Gastroesophageal sphincter (tissue), 4 donors: Measurements from ENCODE around the gene TNKS1BP1. TPM values are rescaled to one million over a fixed set of nuclear protein-coding genes. Genes with fewer than 3 reads are reported as not detected.
"Not testable (repeated sequence)": the region's sequence is repeated elsewhere in the genome, so short reads cannot be mapped to it uniquely, and the experiment has no call there.

Experiments
- ATAC-seq: fragments of 150-250 bp; one replicate; pipeline ENCODE4 v1.9.1; 2016; ENCODE audit warnings: mild to moderate bottlenecking, moderate library complexity
- H3K27ac ChIP-seq, 4 donors: fragments of 200-600 bp; sonication (generic) in 3 of 4; 1 replicate in 3 of 4; 2 replicates in 1 of 4; pipeline ENCODE4 v1.5.1; 2016 to 2019
- H3K27me3 ChIP-seq: fragments of 200-600 bp; sonication (generic); one replicate; pipeline ENCODE4 v1.5.1; 2019
- H3K36me3 ChIP-seq, 2 donors: fragments of 200-600 bp; sonication (generic); one replicate each; pipeline ENCODE4 v1.5.1; 2019; ENCODE audit warnings: control low read depth in 1 of 2
- H3K4me1 ChIP-seq, 3 donors: fragments of 200-600 bp; sonication (generic); 1 replicate in 2 of 3; 2 replicates in 1 of 3; pipeline ENCODE4 v1.5.1; 2016 to 2019; ENCODE audit warnings: control low read depth in 2 of 3
- H3K4me3 ChIP-seq, 2 donors: fragments of 200-600 bp; sonication (generic); one replicate each; pipeline ENCODE4 v1.5.1; 2019; ENCODE audit warnings: mild to moderate bottlenecking in 1 of 2, moderate library complexity in 1 of 2
- H3K9me3 ChIP-seq, 3 donors: fragments of 200-600 bp; sonication (generic); one replicate each; pipeline ENCODE4 v1.5.1; 2017 to 2019; ENCODE audit warnings: control low read depth in 2 of 3
- CTCF ChIP-seq, 4 experiments: fragments of 200-600 bp in 2 of 4; fragments of 450-650 bp in 2 of 4; sonication (generic) in 1 of 4; IDR thresholded peaks; one replicate each; pipeline ENCODE4 v1.5.1; 2017 to 2019; ENCODE audit warnings: antibody characterized with exemption in 4 of 4, mild to moderate bottlenecking in 2 of 4, moderate library complexity in 2 of 4
- EP300 ChIP-seq: sonication (generic); formaldehyde crosslinking; IDR thresholded peaks from one replicate; pipeline ENCODE4 v1.6.1; 2017; ENCODE audit warnings: antibody characterized with exemption, mild to moderate bottlenecking
- POLR2A ChIP-seq, 2 donors: fragments of 450-650 bp; IDR thresholded peaks; one replicate each; pipeline ENCODE4 v1.6.1; 2017; ENCODE audit warnings: antibody characterized with exemption in 2 of 2, mild to moderate bottlenecking in 2 of 2, moderate library complexity in 1 of 2
- POLR2AphosphoS5 ChIP-seq: sonication (generic); formaldehyde crosslinking; IDR thresholded peaks from one replicate; pipeline ENCODE4 v1.6.1; 2017; ENCODE audit warnings: antibody characterized with exemption
- WGBS, 2 donors: methylation state at CpG; one replicate each; pipeline ENCODE4 v1.1.5; 2018; ENCODE audit warnings: low coverage in 1 of 2; 5-methylcytosine and 5-hydroxymethylcytosine counted together
- total RNA-seq, 4 donors: library from RNA; depleted of rRNA; stranded (reverse); fragments of >200 nt; gene quantifications; one replicate each; pipeline ENCODE4 v1.1.0, GENCODE V29; 2016

TNKS1BP1 gene
- total RNA-seq, 4 donors from 2014 or later = 95.6 to 130 (median 108) TPM

DNA sequence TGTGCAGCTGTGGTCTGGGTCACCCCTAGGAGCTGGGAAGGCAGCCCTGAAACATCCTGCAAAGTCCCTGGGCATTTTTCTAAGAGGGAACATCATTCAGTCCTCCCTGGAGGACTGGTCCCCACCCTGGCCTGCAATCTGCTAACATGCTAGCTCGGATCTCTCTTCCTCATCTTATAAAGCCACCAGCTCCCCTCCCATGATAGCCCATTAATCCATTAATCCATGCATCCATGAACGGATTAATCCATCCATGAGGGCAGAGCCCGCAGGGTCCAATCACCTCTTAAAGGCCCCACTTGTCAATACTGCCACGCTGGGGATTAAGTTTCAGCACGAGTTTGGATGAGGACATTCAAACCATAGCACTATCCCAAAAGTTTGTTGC lies 44.1 kb upstream of the TNKS1BP1 start:
- H3K27me3 ChIP-seq = peaks cover 23% of the 10 kb centered on the region
- H3K4me3 ChIP-seq = no peak overlapping the region
- H3K4me1 ChIP-seq = no peaks in the 10 kb centered on the region
- 58 to 67% methylated on average over 1 to 5 of the region's 5 CpGs for WGBS, 2 donors
- no peaks in the 10 kb centered on the region for H3K36me3 ChIP-seq
- no peak overlapping the region for H3K27ac ChIP-seq
- H3K9me3 ChIP-seq = no peaks in the 10 kb centered on the region
- ATAC-seq = no peak
- TF ChIP-seq EP300 (no peak), POLR2AphosphoS5 (no peak)

DNA sequence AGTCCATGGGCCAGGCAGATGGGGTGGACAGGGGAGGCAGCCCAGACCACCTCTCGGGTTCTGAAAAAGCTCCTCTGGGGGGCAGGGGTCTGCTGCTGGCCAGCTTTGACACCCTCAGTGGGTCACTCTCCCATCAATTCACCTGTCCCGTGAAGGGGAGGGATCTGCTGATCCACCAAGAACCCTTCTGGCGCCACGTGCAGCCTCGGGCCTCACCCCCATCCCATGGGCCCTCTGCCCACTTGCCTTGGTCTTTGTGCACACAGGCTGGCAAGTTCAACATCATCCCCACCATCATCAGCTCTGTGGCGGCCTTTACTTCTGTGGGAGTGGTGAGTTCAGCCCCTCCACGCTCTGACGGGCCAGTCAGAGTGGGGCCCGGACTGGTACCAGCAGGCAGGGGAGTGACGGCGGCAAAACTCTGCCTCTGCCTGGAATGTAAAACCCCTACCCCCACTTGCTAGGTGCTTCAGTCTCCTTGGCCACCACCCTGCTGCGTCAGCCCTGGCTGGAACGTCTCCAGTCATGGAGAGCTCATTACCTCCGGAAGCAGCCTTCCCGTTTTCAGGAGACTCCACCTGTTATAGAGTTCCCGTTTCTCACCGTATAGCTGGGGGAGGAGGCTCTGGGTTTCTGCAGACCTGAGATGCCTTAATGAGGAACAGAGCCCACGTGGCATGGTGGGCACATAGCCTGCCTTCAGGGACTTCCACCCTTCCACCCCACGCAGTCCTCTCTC lies 43.5 kb upstream of the TNKS1BP1 start:
- no peaks in the 10 kb centered on the region for H3K4me1 ChIP-seq
- peaks cover 23% of the 10 kb centered on the region for H3K27me3 ChIP-seq
- no peaks in the 10 kb centered on the region for H3K9me3 ChIP-seq
- WGBS, 2 donors = 75 to 83% methylated on average over 1 of the region's 19 CpGs
- no peak for ATAC-seq
- no peak for TF ChIP-seq EP300
- no peak for TF ChIP-seq POLR2A (IDR thresholded peaks at IDR 0.05)
- no peak for TF ChIP-seq CTCF (IDR thresholded peaks at IDR 0.05)
- no peak for TF ChIP-seq POLR2AphosphoS5
- no peaks in the 10 kb centered on the region for H3K36me3 ChIP-seq
- H3K27ac ChIP-seq = no peak overlapping the region
- H3K4me3 ChIP-seq = no peak overlapping the region

DNA sequence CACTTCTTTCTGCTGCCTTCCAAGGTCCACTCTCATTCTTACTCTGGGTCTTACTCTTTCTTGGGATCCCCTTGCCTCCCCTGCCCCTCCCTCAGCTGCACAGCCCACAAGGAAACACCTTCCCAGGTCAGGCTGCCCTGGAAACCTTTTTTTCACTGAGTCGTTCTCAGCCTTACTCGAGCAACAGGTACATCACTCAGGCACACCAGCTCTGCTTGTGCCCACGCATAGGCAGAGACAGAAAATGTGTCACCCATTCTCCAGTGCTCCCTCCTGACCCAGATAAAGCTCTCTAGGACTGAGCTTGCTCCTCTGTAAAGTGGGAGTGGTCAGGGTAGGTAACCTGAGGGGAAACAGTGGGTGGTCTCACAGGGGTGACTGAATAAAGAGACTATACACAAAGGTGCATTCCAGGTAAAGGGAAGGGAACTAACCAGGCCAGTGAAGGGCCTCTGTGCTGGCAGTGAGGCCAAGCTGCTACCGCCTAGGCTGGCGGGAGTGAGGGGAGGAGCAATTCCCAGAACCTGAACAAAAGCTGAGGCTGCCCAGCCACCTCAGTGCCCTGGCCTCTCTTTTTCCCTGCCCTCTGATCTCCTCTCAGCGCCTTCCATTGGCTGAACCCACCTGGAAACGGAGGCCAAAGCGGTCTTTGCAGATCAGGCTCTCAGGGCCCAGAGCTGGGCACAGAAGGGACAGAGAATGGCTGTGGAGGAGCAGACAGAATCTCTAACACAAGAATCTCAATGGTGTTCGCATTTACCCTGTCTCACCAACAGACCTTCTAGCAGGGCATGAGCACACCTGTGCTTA lies 40.3 kb upstream of the TNKS1BP1 start:
- no peak for ATAC-seq
- Histone ChIP-seq H3K9me3 (no peaks in the 10 kb centered on the region), H3K27ac (no peak overlapping the region), H3K4me1 (no peaks in the 10 kb centered on the region), H3K4me3 (no peak overlapping the region), H3K36me3 (no peaks in the 10 kb centered on the region), H3K27me3 (peaks cover 23% of the 10 kb centered on the region)
- TF ChIP-seq POLR2AphosphoS5 (no peak), EP300 (no peak), POLR2A (IDR thresholded peaks at IDR 0.05) (no peak), CTCF (IDR thresholded peaks at IDR 0.05) (no peak)
- WGBS, 2 donors = 49 to 58% methylated on average over 3 of the region's 9 CpGs

DNA sequence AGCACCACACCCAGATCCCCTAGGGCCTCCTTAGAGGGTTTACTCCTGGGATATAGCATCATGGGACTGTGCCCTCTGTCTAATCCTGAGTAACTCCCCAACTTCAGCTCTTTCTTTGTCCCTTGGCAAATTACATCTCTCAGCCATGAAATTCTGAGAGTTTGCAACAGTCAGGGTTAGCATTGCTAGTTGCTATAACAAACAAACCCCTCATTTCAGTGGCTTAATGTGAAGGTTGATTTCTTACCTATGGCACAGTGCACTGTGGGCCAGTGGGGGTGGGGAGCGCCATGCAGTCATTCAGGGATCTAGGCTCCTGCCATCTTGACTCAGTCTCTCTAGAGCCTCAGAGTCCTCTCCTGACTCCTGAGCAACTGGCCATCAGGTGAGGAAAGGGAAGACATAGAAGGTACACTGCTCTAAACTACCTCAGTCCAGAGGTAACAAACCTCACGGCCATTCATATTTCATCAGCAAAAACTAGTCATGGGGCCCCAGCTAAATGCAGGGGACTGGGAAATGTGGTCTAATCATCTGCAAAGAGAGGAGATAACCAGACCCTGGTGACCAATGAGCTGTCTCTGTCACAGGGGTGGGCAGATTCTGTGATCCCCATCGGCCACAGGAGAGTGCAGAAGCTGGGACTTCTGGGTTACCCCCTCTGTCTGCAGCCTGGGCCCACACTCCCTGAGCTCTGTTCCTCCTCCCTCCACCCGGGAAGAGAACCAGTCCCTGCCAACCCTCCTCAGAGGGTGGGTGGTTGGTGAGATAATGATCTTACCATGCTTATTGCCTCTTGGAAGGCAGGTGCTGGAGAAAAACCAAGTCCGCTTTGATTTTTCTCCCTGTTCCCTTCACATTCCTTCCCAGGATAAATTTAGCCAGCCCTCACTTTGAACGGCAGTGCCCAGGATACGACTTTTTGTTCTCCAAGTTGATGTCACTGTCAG lies 38.7 kb upstream of the TNKS1BP1 start:
- Histone ChIP-seq H3K27ac (no peak overlapping the region), H3K4me1 (peaks cover 0 to 2% (median 0%) of the 10 kb centered on the region in 3 donors), H3K36me3 (no peaks in the 10 kb centered on the region), H3K27me3 (peaks cover 14% of the 10 kb centered on the region), H3K4me3 (no peak overlapping the region), H3K9me3 (no peaks in the 10 kb centered on the region)
- ATAC-seq = no peak
- TF ChIP-seq CTCF (IDR thresholded peaks at IDR 0.05) (no peak), POLR2AphosphoS5 (no peak), EP300 (no peak), POLR2A (IDR thresholded peaks at IDR 0.05) (no peak)
- 61 to 70% methylated on average over 2 to 6 of the region's 7 CpGs for WGBS, 2 donors

DNA sequence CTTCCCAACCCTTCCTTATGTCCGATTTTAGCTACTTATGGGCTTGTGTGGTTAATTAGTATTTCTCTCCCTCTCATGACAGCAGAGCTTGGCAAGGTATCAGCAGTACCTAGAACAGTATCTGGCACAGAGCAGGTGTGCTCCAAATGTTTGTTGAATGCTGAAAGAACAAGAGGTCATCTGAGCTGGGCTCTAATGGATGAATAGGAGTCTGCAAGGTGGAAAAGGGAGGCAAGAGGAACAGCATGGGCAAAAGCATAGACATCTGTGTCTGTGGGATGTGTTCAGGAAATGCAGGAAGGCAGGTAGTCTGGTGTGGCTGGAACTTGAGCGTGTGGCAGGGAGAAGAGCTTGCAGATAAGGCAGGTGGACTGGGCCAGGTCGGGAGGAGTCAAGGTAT lies 37.2 kb upstream of the TNKS1BP1 start:
- Histone ChIP-seq H3K4me1 (peaks cover 0 to 16% (median 9%) of the 10 kb centered on the region in 3 donors), H3K36me3 (no peaks in the 10 kb centered on the region), H3K9me3 (no peaks in the 10 kb centered on the region), H3K4me3 (no peak overlapping the region), H3K27ac (no peak overlapping the region), H3K27me3 (peaks cover 7% of the 10 kb centered on the region)
- no peak for ATAC-seq
- 77 to 90% methylated on average over 2 to 3 of the region's 3 CpGs for WGBS, 2 donors
- no peak for TF ChIP-seq POLR2AphosphoS5
- no peak for TF ChIP-seq EP300
- TF ChIP-seq POLR2A (IDR thresholded peaks at IDR 0.05) = no peak
- TF ChIP-seq CTCF (IDR thresholded peaks at IDR 0.05) = no peak

GRCh38 chr11:57361420-57361819 lies 36.7 kb upstream of the TNKS1BP1 start:
- peaks cover 0 to 17% (median 9%) of the 10 kb centered on the region in 3 donors for H3K4me1 ChIP-seq
- not testable (repeated sequence) for H3K36me3 ChIP-seq, H3K4me3 ChIP-seq, ATAC-seq, H3K27me3 ChIP-seq, H3K9me3 ChIP-seq, H3K27ac ChIP-seq
